ENCODE measurements around the gene SPCS1. TPM values are rescaled to one million over a fixed set of nuclear protein-coding genes. Genes with fewer than 3 reads are reported as not detected.

SPCS1 gene
- polyA plus RNA-seq, 1 of the 3 experiments (the other 2 are of a cell fraction), result 191 TPM

GRCh38 chr3:52712291-52713212 lies 6.6 kb downstream of the SPCS1 start (continued):
- no peak for TF ChIP-seq EZH2phosphoT487 (IDR thresholded peaks at IDR 0.05; ENCODE audit: borderline replicate concordance, low read depth)
- no peak for TF ChIP-seq GABPA (IDR thresholded peaks at IDR 0.05; ENCODE audit: low read depth)
- no peak for TF ChIP-seq RXRA (IDR thresholded peaks at IDR 0.05; ENCODE audit: borderline replicate concordance, low read depth)
- TF ChIP-seq TEAD4 (IDR thresholded peaks at IDR 0.05; ENCODE audit: borderline replicate concordance, insufficient read depth), result no peak
- no peak for TF ChIP-seq TCF12 (IDR thresholded peaks at IDR 0.05)
- no peak for TF ChIP-seq MXI1 (IDR thresholded peaks at IDR 0.05; ENCODE audit: low read depth, low read length)
- TF ChIP-seq, protein P1, sequence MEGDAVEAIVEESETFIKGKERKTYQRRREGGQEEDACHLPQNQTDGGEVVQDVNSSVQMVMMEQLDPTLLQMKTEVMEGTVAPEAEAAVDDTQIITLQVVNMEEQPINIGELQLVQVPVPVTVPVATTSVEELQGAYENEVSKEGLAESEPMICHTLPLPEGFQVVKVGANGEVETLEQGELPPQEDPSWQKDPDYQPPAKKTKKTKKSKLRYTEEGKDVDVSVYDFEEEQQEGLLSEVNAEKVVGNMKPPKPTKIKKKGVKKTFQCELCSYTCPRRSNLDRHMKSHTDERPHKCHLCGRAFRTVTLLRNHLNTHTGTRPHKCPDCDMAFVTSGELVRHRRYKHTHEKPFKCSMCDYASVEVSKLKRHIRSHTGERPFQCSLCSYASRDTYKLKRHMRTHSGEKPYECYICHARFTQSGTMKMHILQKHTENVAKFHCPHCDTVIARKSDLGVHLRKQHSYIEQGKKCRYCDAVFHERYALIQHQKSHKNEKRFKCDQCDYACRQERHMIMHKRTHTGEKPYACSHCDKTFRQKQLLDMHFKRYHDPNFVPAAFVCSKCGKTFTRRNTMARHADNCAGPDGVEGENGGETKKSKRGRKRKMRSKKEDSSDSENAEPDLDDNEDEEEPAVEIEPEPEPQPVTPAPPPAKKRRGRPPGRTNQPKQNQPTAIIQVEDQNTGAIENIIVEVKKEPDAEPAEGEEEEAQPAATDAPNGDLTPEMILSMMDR (IDR thresholded peaks at IDR 0.05), result no peak

DNA sequence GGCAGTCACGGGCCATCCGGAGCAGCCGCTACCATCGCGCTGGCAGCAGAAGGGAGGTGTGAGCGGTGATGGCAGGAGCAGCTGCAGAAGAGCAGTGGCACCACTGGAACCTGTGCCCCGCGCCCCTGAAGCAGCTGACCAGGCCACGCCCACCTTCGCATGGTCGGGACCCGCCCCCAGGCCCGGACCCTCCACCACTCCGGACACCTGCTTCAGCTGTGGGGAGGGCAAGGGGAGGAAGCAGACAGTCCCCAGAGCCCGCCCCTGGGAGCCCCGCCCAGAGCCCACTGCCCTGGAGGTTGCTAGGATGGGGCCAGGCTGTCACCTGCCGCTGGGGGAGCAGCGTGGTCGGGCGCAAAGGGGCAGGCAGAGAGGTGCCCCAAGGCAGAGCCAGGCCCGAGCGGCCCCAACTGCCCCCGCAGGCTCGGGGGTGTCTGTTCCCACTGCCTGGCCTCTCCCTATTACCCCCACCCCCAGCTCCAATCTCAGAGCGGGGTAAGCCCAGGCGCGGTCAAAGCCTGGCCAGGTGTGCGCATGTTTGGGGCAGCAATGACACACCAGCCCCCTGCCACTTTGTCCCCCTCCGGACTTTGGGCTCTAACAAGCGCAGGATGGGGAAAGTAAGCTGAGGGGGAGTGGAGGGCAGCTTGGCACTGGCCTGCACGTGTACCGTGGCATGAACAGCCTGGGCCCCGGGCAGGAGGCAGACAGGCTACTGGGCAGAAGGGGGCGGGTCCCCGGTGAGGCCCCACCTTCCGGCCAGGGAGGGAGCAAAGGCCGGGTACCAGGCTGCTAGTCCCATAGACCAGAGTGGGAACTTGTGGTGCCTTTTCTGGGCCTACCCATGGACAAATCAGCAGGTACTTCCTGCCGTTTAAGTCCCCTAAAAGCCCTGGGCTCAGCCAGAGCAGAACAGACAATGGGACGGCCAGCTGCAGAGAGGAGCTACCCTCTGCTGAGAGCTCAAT lies 8.7 kb downstream of the SPCS1 start:
- Histone ChIP-seq H3K27ac (ENCODE audit: low read depth in 2 of 2, low read length in 1 of 2) (no peak overlapping the region), H3K4me2 (no peak overlapping the region), H3K9me3 (peaks cover under 1% of the 10 kb centered on the region; the same call in 1 of the 2 replicates), H3K9ac (no peak overlapping the region), H2AFZ (ENCODE audit: low read depth) (no peak overlapping the region), H3K79me2 (ENCODE audit: insufficient read depth) (no peaks in the 10 kb centered on the region), H3K4me1 (ENCODE audit: control insufficient read depth in 1 of 2, insufficient read depth in 2 of 2, low read depth in 1 of 2, low read length in 1 of 2) (no peaks in the 10 kb centered on the region), H4K20me1 (ENCODE audit: insufficient read depth) (no peaks in the 10 kb centered on the region), H3F3A (replicated peaks; ENCODE audit: insufficient read depth) (peaks cover 12% of the 10 kb centered on the region), H3K27me3 (ENCODE audit: insufficient read depth) (no peaks in the 10 kb centered on the region), H3K4me3 (ENCODE audit: low read depth in 2 of 2, low read length in 1 of 2) (no peak overlapping the region), H3K9me2 (no peaks in the 10 kb centered on the region), H3K36me3 (replicated peaks in 1 of 2; ENCODE audit: control insufficient read depth in 1 of 2, insufficient read depth in 2 of 2, low read length in 1 of 2) (peaks cover 11 to 26% of the 10 kb centered on the region in 2 experiments)
- POLR2A ChIA-PET, result no interaction called here
- WGBS (ENCODE audit: low lambda C conversion rate), result 90% methylated on average over 22 of the region's 39 CpGs
- DNase-seq, result peak; percentile 27
- CTCF ChIA-PET, result interaction anchor here (1.0 to 2.0 kb wide), 2 partner anchors 8 to 13 kb away, joined by 3 to 5 read pairs; partner anchors contain the start of genes GLT8D1 and SPCS1
- TF ChIP-seq NRF1 (IDR thresholded peaks at IDR 0.05; ENCODE audit: low read depth, low read length) (no peak), CHD2 (IDR thresholded peaks at IDR 0.05; ENCODE audit: low read length, partially characterized antibody) (no peak), YY1 (IDR thresholded peaks at IDR 0.05; ENCODE audit: low read depth) (no peak), TEAD4 (IDR thresholded peaks at IDR 0.05; ENCODE audit: borderline replicate concordance, insufficient read depth) (no peak), TCF12 (IDR thresholded peaks at IDR 0.05) (no peak), SIN3A (IDR thresholded peaks at IDR 0.05; ENCODE audit: borderline replicate concordance, low read depth, low read length) (no peak), RAD21 (IDR thresholded peaks at IDR 0.05; ENCODE audit: low read length) (no peak), EZH2phosphoT487 (IDR thresholded peaks at IDR 0.05; ENCODE audit: borderline replicate concordance, low read depth) (no peak)
- TF ChIP-seq, protein P1 (IDR thresholded peaks at IDR 0.05), result no peak
- TF ChIP-seq, protein P2, sequence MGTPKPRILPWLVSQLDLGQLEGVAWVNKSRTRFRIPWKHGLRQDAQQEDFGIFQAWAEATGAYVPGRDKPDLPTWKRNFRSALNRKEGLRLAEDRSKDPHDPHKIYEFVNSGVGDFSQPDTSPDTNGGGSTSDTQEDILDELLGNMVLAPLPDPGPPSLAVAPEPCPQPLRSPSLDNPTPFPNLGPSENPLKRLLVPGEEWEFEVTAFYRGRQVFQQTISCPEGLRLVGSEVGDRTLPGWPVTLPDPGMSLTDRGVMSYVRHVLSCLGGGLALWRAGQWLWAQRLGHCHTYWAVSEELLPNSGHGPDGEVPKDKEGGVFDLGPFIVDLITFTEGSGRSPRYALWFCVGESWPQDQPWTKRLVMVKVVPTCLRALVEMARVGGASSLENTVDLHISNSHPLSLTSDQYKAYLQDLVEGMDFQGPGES (IDR thresholded peaks at IDR 0.05; ENCODE audit: low read depth, low read length), result no peak
